CD14-positive monocyte (primary cell): ENCODE measurements around the gene SAT2. TPM values are rescaled to one million over a fixed set of nuclear protein-coding genes. Genes with fewer than 3 reads are reported as not detected.

Experiments used
- DNase-seq, 3 donors: peaks; one replicate each; pipeline ENCODE4 v3.0.0-alpha.2; 2011 to 2022
- H2AFZ ChIP-seq: 2 replicates; pipeline ENCODE4 v1.6.0; 2012; ENCODE audit warnings: mild to moderate bottlenecking, low read depth, low read length, inconsistent platforms; ENCODE audit not compliant: insufficient read depth, poor library complexity, severe bottlenecking
- H3K27ac ChIP-seq, 2 donors: 1 replicate in 1 of 2; 2 replicates in 1 of 2; pipeline ENCODE4 v1.5.1; 2012 to 2013; ENCODE audit warnings: low read length in 2 of 2, control low read depth in 1 of 2, inconsistent platforms in 1 of 2, low read depth in 1 of 2, mild to moderate bottlenecking in 1 of 2
- H3K27me3 ChIP-seq, 2 donors: one replicate each; pipeline versions ENCODE4 v1.6.0 to v1.6.1; 2011 to 2013; ENCODE audit warnings: low read length in 2 of 2; ENCODE audit not compliant: control insufficient read depth in 2 of 2, insufficient read depth in 2 of 2
- H3K36me3 ChIP-seq, 2 donors: replicated peaks in 1 of 2; 1 replicate in 1 of 2; 2 replicates in 1 of 2; pipeline versions ENCODE4 v1.5.1 to v1.6.1; 2012 to 2013; ENCODE audit warnings: low read length in 2 of 2, control low read depth in 1 of 2, inconsistent platforms in 1 of 2, mild to moderate bottlenecking in 1 of 2; ENCODE audit not compliant: insufficient read depth in 2 of 2, control insufficient read depth in 1 of 2
- H3K4me1 ChIP-seq, 2 donors: 1 replicate in 1 of 2; 2 replicates in 1 of 2; pipeline versions ENCODE4 v1.5.1 to v1.6.1; 2012 to 2013; ENCODE audit warnings: low read length in 2 of 2, control low read depth in 1 of 2, inconsistent platforms in 1 of 2, mild to moderate bottlenecking in 1 of 2, moderate library complexity in 1 of 2; ENCODE audit not compliant: insufficient read depth in 2 of 2, control insufficient read depth in 1 of 2
- H3K4me2 ChIP-seq: replicated peaks from 2 replicates; pipeline ENCODE3; 2012; ENCODE audit warnings: low read length, moderate library complexity, mild to moderate bottlenecking; ENCODE audit not compliant: poor library complexity, severe bottlenecking; ENCODE audit errors: extremely low read depth
- H3K4me3 ChIP-seq, 3 experiments: fragments of 200-600 bp in 1 of 3; sonication (generic) in 1 of 3; replicated peaks in 1 of 3; 1 replicate in 2 of 3; 2 replicates in 1 of 3; pipeline ENCODE4 v1.5.1; 2011 to 2013; ENCODE audit warnings: low read length in 3 of 3, mild to moderate bottlenecking in 3 of 3, control low read depth in 2 of 3, low read depth in 2 of 3, inconsistent platforms in 1 of 3, moderate library complexity in 1 of 3
- H3K79me2 ChIP-seq: 2 replicates; pipeline ENCODE4 v1.6.0; 2012; ENCODE audit warnings: mild to moderate bottlenecking, control low read depth, inconsistent platforms, low read length, moderate library complexity; ENCODE audit not compliant: insufficient read depth
- H3K9ac ChIP-seq: 2 replicates; pipeline ENCODE4 v1.6.0; 2017; ENCODE audit warnings: low read length, mild to moderate bottlenecking; ENCODE audit not compliant: insufficient read depth, poor library complexity, severe bottlenecking
- H3K9me3 ChIP-seq, 2 donors: replicated peaks in 1 of 2; 1 replicate in 1 of 2; 2 replicates in 1 of 2; pipeline versions ENCODE4 v1.5.1 to v1.6.1; 2012 to 2013; ENCODE audit warnings: low read length in 2 of 2, control low read depth in 1 of 2; ENCODE audit not compliant: control insufficient read depth in 1 of 2, insufficient read depth in 1 of 2
- H4K20me1 ChIP-seq: 2 replicates; pipeline ENCODE4 v1.6.0; 2012; ENCODE audit warnings: mild to moderate bottlenecking, low read length, control low read depth, moderate library complexity; ENCODE audit not compliant: insufficient read depth
- H3K27ac Mint-ChIP-seq, 7 donors: one replicate each; pipeline ENCODE4 v1.8.0; 2020; ENCODE audit warnings: mild to moderate bottlenecking in 7 of 7, mixed read lengths in 7 of 7, moderate library complexity in 6 of 7, inconsistent platforms in 2 of 7
- H3K27me3 Mint-ChIP-seq, 3 donors: one replicate each; pipeline ENCODE4 v1.8.0; 2021 to 2022; ENCODE audit warnings: low read depth in 3 of 3, mild to moderate bottlenecking in 3 of 3, mixed read lengths in 3 of 3, moderate library complexity in 3 of 3, inconsistent platforms in 1 of 3
- H3K36me3 Mint-ChIP-seq, 2 donors: one replicate each; pipeline ENCODE4 v1.8.0; 2020; ENCODE audit warnings: mixed read lengths in 2 of 2, inconsistent platforms in 1 of 2, mild to moderate bottlenecking in 1 of 2
- H3K4me1 Mint-ChIP-seq: one replicate; pipeline ENCODE4 v1.8.0; 2020; ENCODE audit warnings: mild to moderate bottlenecking, mixed read lengths
- H3K4me3 Mint-ChIP-seq, 2 donors: one replicate each; pipeline ENCODE4 v1.8.0; 2020; ENCODE audit warnings: mild to moderate bottlenecking in 2 of 2, mixed read lengths in 2 of 2, moderate library complexity in 1 of 2
- H3K9me3 Mint-ChIP-seq, 7 donors: one replicate each; pipeline ENCODE4 v1.8.0; 2020 to 2022; ENCODE audit warnings: mixed read lengths in 7 of 7, mild to moderate bottlenecking in 6 of 7, moderate library complexity in 6 of 7, inconsistent platforms in 2 of 7
- CTCF ChIP-seq: fragments of 200-600 bp; IDR thresholded peaks from one replicate; pipeline ENCODE4 v1.8.0; 2022; ENCODE audit warnings: antibody characterized with exemption, mild to moderate bottlenecking
- WGBS: methylation state at CpG from one replicate; pipeline ENCODE4 v1.1.5; 2013; ENCODE audit warnings: missing lambda C conversion rate; ENCODE audit not compliant: insufficient coverage; 5-methylcytosine and 5-hydroxymethylcytosine counted together
- intact Hi-C, 2 donors: fragments of 100-400 bp; cut with micrococcal nuclease; formaldehyde crosslinking; loops; one replicate each; pipeline versions ENCODE4 v1.15.0 to v1.15.1; 2023
- polyA plus RNA-seq, 3 donors: library from polyadenylated mRNA; depleted of rRNA in 1 of 3; unstranded in 2 of 3; stranded (reverse) in 1 of 3; fragments of 300-500 nt in 2 of 3; fragments of >200 nt in 1 of 3; fragmentation: Illumina TruSeq in 2 of 3; gene quantifications; 1 replicate in 2 of 3; 2 replicates in 1 of 3; pipeline ENCODE4 v1.2.3, GENCODE V29; 2012 to 2021

The SAT2 gene
- polyA plus RNA-seq, 3 donors = 83.4 to 155 (median 89.8) TPM

GRCh38 chr17:7651665-7652387, 24.2 kb upstream of the SAT2 start:
- peak overlapping the region; percentile 78 for H2AFZ ChIP-seq
- TF ChIP-seq CTCF = no peak
- WGBS = 8% methylated on average over 39 of the region's 54 CpGs
- no peaks in the 10 kb centered on the region for H3K9me3 ChIP-seq
- Mint-ChIP-seq H3K4me3 (peak overlapping the region; percentile 47 to 83), H3K9me3 (peaks cover 0 to 23% (median 4%) of the 10 kb centered on the region in 7 donors), H3K36me3 (peaks cover 7 to 13% of the 10 kb centered on the region in 2 donors), H3K4me1 (peaks cover 28% of the 10 kb centered on the region), H3K27me3 (peaks cover 44 to 68% (median 52%) of the 10 kb centered on the region in 3 donors), H3K27ac (peak overlapping the region in 1 of 7 donors; percentile 41)
- peak overlapping the region in 1 of 3 experiments; percentile 81 for H3K4me3 ChIP-seq
- no peak overlapping the region for H3K27ac ChIP-seq
- no peaks in the 10 kb centered on the region for H4K20me1 ChIP-seq
- H3K36me3 ChIP-seq = no peaks in the 10 kb centered on the region
- H3K9ac ChIP-seq = no peak overlapping the region
- intact Hi-C loops = no loop called here
- peaks cover 35 to 46% of the 10 kb centered on the region in 2 donors for H3K27me3 ChIP-seq
- H3K4me2 ChIP-seq = peak overlapping the region; percentile 94
- H3K79me2 ChIP-seq = no peaks in the 10 kb centered on the region
- no peak for DNase-seq
- peaks cover 22 to 32% of the 10 kb centered on the region in 2 donors for H3K4me1 ChIP-seq

- Mint-ChIP-seq H3K27me3 (peaks cover 44 to 66% (median 52%) of the 10 kb centered on the region in 3 donors), H3K27ac (peak overlapping the region in 1 of 7 donors; percentile 46), H3K4me3 (peak overlapping the region; percentile 80 to 92), H3K4me1 (peaks cover 34% of the 10 kb centered on the region), H3K9me3 (peaks cover 0 to 23% (median 4%) of the 10 kb centered on the region in 7 donors), H3K36me3 (peaks cover 7 to 16% of the 10 kb centered on the region in 2 donors)
- Histone ChIP-seq H3K4me3 (peak overlapping the region; percentile 42 to 81 (median 56)), H4K20me1 (no peaks in the 10 kb centered on the region), H3K36me3 (no peaks in the 10 kb centered on the region), H2AFZ (peak overlapping the region; percentile 78), H3K9ac (peak overlapping the region; percentile 36), H3K27me3 (peaks cover 35 to 46% of the 10 kb centered on the region in 2 donors), H3K9me3 (no peaks in the 10 kb centered on the region), H3K27ac (no peak overlapping the region), H3K79me2 (no peaks in the 10 kb centered on the region), H3K4me1 (peaks cover 28 to 38% of the 10 kb centered on the region in 2 donors), H3K4me2 (peak overlapping the region; percentile 94)
- TF ChIP-seq CTCF = no peak
- intact Hi-C loops = no loop called here
- peak in 1 of 3 donors; percentile 7 for DNase-seq
- WGBS = under 1% methylated on average over 40 of the region's 45 CpGs
These were observed 23.6 kb upstream of the SAT2 start for GRCh38 chr17:7651097-7651664.
